Tibial artery (tissue), 4 donors: ENCODE measurements around the gene FBXL14.
A peak's percentile ranks its signal among the peaks of the same experiment; 100 is the strongest.

Source experiments
- DNase-seq, 2 donors: peaks; one replicate each; pipeline ENCODE4 v3.0.0-alpha.2; 2019
- H3K27ac ChIP-seq, 2 donors: fragments of 200-600 bp; sonication (generic) in 1 of 2; 1 replicate in 1 of 2; 2 replicates in 1 of 2; pipeline ENCODE4 v1.5.1; 2018 to 2019; ENCODE audit warnings: mild to moderate bottlenecking in 1 of 2
- H3K27me3 ChIP-seq, 2 donors: fragments of 200-600 bp; sonication (generic) in 1 of 2; one replicate each; pipeline versions ENCODE4 v1.5.1 to v1.6.0; 2016 to 2019
- H3K36me3 ChIP-seq, 3 donors: fragments of 200-600 bp; sonication (generic) in 2 of 3; one replicate each; pipeline ENCODE4 v1.5.1; 2016 to 2019; ENCODE audit warnings: mild to moderate bottlenecking in 2 of 3
- H3K4me1 ChIP-seq, 4 donors: fragments of 200-600 bp; sonication (generic) in 2 of 4; 1 replicate in 3 of 4; 2 replicates in 1 of 4; pipeline ENCODE4 v1.5.1; 2016 to 2019
- H3K4me3 ChIP-seq, 2 donors: fragments of 200-600 bp; sonication (generic) in 1 of 2; 1 replicate in 1 of 2; 2 replicates in 1 of 2; pipeline ENCODE4 v1.5.1; 2018 to 2019; ENCODE audit warnings: mild to moderate bottlenecking in 2 of 2
- H3K9me3 ChIP-seq, 3 donors: fragments of 200-600 bp; sonication (generic) in 1 of 3; one replicate each; pipeline ENCODE4 v1.5.1; 2016 to 2019
- intact Hi-C: fragments of 100-400 bp; cut with DNase I; formaldehyde crosslinking; loops from one replicate; pipeline ENCODE4 v1.15.0; 2023; ENCODE audit warnings: low total_unique reads
- TF ChIP-seq, protein P1 (sequence below), 2 experiments: fragments of 200-600 bp in 1 of 2; fragments of 450-650 bp in 1 of 2; IDR thresholded peaks; one replicate each; pipeline ENCODE4 v1.5.1; 2017 to 2019; ENCODE audit warnings: antibody characterized with exemption in 2 of 2, mild to moderate bottlenecking in 1 of 2, moderate library complexity in 1 of 2

Gene FBXL14

DNA sequence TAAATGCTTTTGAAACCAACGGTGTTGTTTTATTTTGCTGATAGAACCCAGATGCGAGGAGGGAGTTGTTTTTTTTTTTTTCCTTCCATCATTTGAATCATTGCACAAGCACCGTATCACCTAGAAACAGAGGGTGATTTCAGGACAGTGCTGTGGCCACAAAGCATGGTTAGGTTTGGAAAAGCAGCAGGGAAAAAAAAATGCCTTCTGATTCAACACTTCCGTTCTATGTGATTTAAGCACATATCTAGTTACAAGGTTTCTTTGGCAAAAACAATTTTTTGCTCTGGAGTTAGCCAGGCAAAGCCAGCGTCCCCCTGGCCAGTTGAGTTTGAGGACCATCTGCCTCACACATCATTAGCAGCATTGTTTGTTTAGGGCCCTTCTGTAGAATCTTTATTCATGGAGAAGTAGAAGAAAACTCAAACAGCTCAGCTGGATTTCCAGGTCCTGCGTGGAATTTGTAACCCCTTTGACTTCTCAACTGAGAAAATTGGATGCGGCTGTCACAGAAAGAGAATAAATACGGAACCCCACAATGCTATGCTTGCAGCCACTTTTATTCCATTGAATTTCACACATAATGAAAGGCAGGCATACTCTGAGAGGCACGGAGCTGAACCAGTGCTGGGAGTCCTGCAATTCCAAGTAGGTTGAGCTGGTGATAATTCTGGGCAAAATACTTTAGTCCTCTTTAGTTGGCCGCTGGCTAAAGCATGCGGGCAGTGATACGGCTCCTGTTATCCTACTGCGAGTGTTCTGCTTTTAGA, 17.6 kb upstream of the FBXL14 start:
- Histone ChIP-seq H3K4me1 (peaks cover 0 to 13% (median 3%) of the 10 kb centered on the region in 4 donors), H3K27me3 (no peaks in the 10 kb centered on the region), H3K27ac (no peak overlapping the region), H3K9me3 (no peaks in the 10 kb centered on the region), H3K4me3 (no peak overlapping the region), H3K36me3 (no peaks in the 10 kb centered on the region)
- TF ChIP-seq, protein P1, sequence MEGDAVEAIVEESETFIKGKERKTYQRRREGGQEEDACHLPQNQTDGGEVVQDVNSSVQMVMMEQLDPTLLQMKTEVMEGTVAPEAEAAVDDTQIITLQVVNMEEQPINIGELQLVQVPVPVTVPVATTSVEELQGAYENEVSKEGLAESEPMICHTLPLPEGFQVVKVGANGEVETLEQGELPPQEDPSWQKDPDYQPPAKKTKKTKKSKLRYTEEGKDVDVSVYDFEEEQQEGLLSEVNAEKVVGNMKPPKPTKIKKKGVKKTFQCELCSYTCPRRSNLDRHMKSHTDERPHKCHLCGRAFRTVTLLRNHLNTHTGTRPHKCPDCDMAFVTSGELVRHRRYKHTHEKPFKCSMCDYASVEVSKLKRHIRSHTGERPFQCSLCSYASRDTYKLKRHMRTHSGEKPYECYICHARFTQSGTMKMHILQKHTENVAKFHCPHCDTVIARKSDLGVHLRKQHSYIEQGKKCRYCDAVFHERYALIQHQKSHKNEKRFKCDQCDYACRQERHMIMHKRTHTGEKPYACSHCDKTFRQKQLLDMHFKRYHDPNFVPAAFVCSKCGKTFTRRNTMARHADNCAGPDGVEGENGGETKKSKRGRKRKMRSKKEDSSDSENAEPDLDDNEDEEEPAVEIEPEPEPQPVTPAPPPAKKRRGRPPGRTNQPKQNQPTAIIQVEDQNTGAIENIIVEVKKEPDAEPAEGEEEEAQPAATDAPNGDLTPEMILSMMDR (IDR thresholded peaks at IDR 0.05) = no peak
- no peak for DNase-seq
- intact Hi-C loops = no loop called here

DNA sequence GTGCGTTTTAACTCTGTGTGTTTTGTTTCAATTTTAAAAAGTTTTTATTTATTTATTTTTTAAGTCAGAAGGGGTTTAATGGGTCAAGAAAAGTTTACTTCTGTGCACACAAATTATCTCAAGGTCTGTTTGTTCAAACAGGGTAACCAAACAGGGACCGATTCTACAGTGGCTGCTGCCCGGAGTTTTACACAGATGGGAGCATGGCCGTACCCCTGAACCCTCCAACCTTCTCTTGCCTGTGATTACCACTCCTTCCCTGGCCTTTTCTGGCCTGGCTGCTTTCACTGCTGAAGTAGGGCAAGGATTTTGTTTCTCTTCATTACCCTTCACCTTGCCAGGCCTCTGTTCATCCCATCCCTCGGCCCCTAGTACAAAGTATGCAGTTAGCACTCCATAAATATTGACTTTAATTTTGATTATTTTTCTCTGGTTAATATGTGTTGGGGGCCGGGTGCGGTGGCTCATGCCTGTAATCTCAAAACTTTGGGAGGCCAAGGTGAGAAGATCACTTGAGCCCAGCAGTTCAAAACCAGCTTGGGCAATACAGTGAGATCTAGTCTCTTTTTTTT, 15.8 kb upstream of the FBXL14 start:
- intact Hi-C loops = no loop called here
- DNase-seq = no peak
- H3K27me3 ChIP-seq = no peaks in the 10 kb centered on the region
- H3K9me3 ChIP-seq = no peaks in the 10 kb centered on the region
- no peak overlapping the region for H3K4me3 ChIP-seq
- no peaks in the 10 kb centered on the region for H3K36me3 ChIP-seq
- TF ChIP-seq, protein P1 (IDR thresholded peaks at IDR 0.05) = no peak
- H3K27ac ChIP-seq = no peak overlapping the region
- H3K4me1 ChIP-seq = peaks cover 0 to 23% (median 16%) of the 10 kb centered on the region in 4 donors

- Histone ChIP-seq H3K4me3 (no peak overlapping the region), H3K36me3 (no peaks in the 10 kb centered on the region), H3K27ac (no peak overlapping the region), H3K27me3 (no peaks in the 10 kb centered on the region), H3K4me1 (peaks cover 0 to 23% (median 17%) of the 10 kb centered on the region in 4 donors), H3K9me3 (no peaks in the 10 kb centered on the region)
- DNase-seq = no peak
- TF ChIP-seq, protein P1 (IDR thresholded peaks at IDR 0.05) = no peak
- intact Hi-C loops = no loop called here
These were observed 14.3 kb upstream of the FBXL14 start for GRCh38 chr12:1608713-1609119.

- H3K36me3 ChIP-seq = no peaks in the 10 kb centered on the region
- peaks cover 0 to 23% (median 17%) of the 10 kb centered on the region in 4 donors for H3K4me1 ChIP-seq
- intact Hi-C loops = no loop called here
- DNase-seq = no peak
- TF ChIP-seq, protein P1 (IDR thresholded peaks at IDR 0.05) = no peak
- no peak overlapping the region for H3K27ac ChIP-seq
- no peaks in the 10 kb centered on the region for H3K27me3 ChIP-seq
- H3K9me3 ChIP-seq = no peaks in the 10 kb centered on the region
- no peak overlapping the region for H3K4me3 ChIP-seq
These were observed 13.7 kb upstream of the FBXL14 start for GRCh38 chr12:1607940-1608712.

- intact Hi-C loops = no loop called here
These were observed 11.7 kb upstream of the FBXL14 start for GRCh38 chr12:1606021-1606622.

More at GRCh38 chr12:1606021-1606622, 11.7 kb upstream of the FBXL14 start:
- H3K4me3 ChIP-seq = peak overlapping the region; percentile 47 to 56
- no peaks in the 10 kb centered on the region for H3K9me3 ChIP-seq
- H3K27ac ChIP-seq = peak overlapping the region; percentile 80 to 81
- no peaks in the 10 kb centered on the region for H3K27me3 ChIP-seq
- no peaks in the 10 kb centered on the region for H3K36me3 ChIP-seq
- peaks cover 0 to 16% (median 13%) of the 10 kb centered on the region in 4 donors for H3K4me1 ChIP-seq
- TF ChIP-seq, protein P1 (IDR thresholded peaks at IDR 0.05) = no peak
- DNase-seq = peak; percentile 92 to 96
